Caco-2 (cell line): ENCODE measurements around the gene AMTN. TPM values are rescaled to one million over a fixed set of nuclear protein-coding genes. Genes with fewer than 3 reads are reported as not detected.

Experiments used
- Bru-seq: library from RNA; stranded (reverse); fragments of 400-500 nt; gene quantifications from one replicate; lab custom pipeline; 2021; lab: Mats Ljungman, UMichigan
- BruChase-seq, 2 experiments: library from RNA; stranded (reverse); fragments of 400-500 nt; gene quantifications; one replicate each; lab custom pipeline; 2021; lab: Mats Ljungman, UMichigan
- BruUV-seq: library from RNA; stranded (reverse); fragments of 400-500 nt; replicated peaks from 2 replicates; lab custom pipeline; 2021; lab: Mats Ljungman, UMichigan
- CTCF ChIA-PET: fragments of 300-600 bp; sonication (Branson Sonifier 250); formaldehyde crosslinking; loops from one replicate; lab custom pipeline; 2022; ENCODE audit warnings: antibody characterized with exemption; lab: Charles Lee
- POLR2A ChIA-PET: fragments of 300-600 bp; sonication (Branson Sonifier 250); formaldehyde crosslinking; loops from one replicate; lab custom pipeline; 2022; ENCODE audit warnings: antibody characterized with exemption; lab: Charles Lee
- DNase-seq, 2 experiments: peaks; one replicate each; pipeline versions ENCODE4 v3.0.0 to v3.0.0-alpha.2; 2020 to 2022
- H3K27me3 ChIP-seq: replicated peaks from 2 replicates; pipeline ENCODE4 v1.6.0; 2011; ENCODE audit warnings: low read length; ENCODE audit not compliant: control insufficient read depth, insufficient read depth
- H3K36me3 ChIP-seq: 2 replicates; pipeline ENCODE4 v1.5.1; 2011; ENCODE audit warnings: low read length; ENCODE audit not compliant: control insufficient read depth, insufficient read depth
- H3K4me1 ChIP-seq: fragments of 250-450 bp; sonication (Bioruptor Pico); 2 replicates; pipeline ENCODE4 v1.5.1; 2020; ENCODE audit warnings: mild to moderate bottlenecking
- H3K4me3 ChIP-seq: 2 replicates; pipeline ENCODE4 v1.5.1; 2011; ENCODE audit warnings: low read depth, mild to moderate bottlenecking, control low read depth, low read length
- H3K9me3 ChIP-seq: fragments of 250-450 bp; sonication (Bioruptor Pico); 2 replicates; pipeline ENCODE4 v1.5.1; 2020; ENCODE audit warnings: mild to moderate bottlenecking, moderate library complexity
- H3K27ac Mint-ChIP-seq: one replicate; pipeline ENCODE4 v1.8.0; 2022; ENCODE audit warnings: mixed read lengths; ENCODE audit not compliant: unreplicated experiment
- H3K27me3 Mint-ChIP-seq: one replicate; pipeline ENCODE4 v1.8.0; 2022; ENCODE audit warnings: mixed read lengths; ENCODE audit not compliant: insufficient read depth, unreplicated experiment
- H3K36me3 Mint-ChIP-seq: one replicate; pipeline ENCODE4 v1.8.0; 2022; ENCODE audit warnings: mild to moderate bottlenecking, mixed read lengths; ENCODE audit not compliant: insufficient read depth, unreplicated experiment
- H3K4me1 Mint-ChIP-seq: one replicate; pipeline ENCODE4 v1.8.0; 2022; ENCODE audit warnings: low read depth, mixed read lengths; ENCODE audit not compliant: unreplicated experiment
- H3K4me3 Mint-ChIP-seq: one replicate; pipeline ENCODE4 v1.8.0; 2022; ENCODE audit warnings: mild to moderate bottlenecking, moderate library complexity, mixed read lengths; ENCODE audit not compliant: unreplicated experiment
- H3K9me3 Mint-ChIP-seq: one replicate; pipeline ENCODE4 v1.8.0; 2022; ENCODE audit warnings: mixed read lengths; ENCODE audit not compliant: unreplicated experiment
- intact Hi-C: fragments of 100-400 bp; cut with micrococcal nuclease; formaldehyde crosslinking; loops from one replicate; pipeline ENCODE4 v1.10.0; 2022; ENCODE audit not compliant: unreplicated experiment
- long read RNA-seq: library from polyadenylated mRNA; stranded (forward); transcript quantifications from one replicate; pipeline ENCODE4 v2.0.0, GENCODE V29; 2022
- total RNA-seq: library from RNA; stranded (reverse); gene quantifications from 2 replicates; pipeline ENCODE4 v1.2.3, GENCODE V29; 2022
- TF ChIP-seq, protein P1 (sequence below), 2 experiments: fragments of 200-600 bp in 1 of 2; IDR thresholded peaks; 1 replicate in 1 of 2; 2 replicates in 1 of 2; pipeline versions ENCODE4 v1.5.1 to v1.8.0; 2011 to 2022; ENCODE audit warnings: antibody characterized with exemption in 1 of 2, control low read depth in 1 of 2, inconsistent platforms in 1 of 2, low read depth in 1 of 2, low read length in 1 of 2, mild to moderate bottlenecking in 1 of 2, moderate library complexity in 1 of 2; ENCODE audit not compliant: insufficient read depth in 1 of 2, severe bottlenecking in 1 of 2, unreplicated experiment in 1 of 2

AMTN gene
- total RNA-seq (not detected in 2 replicates), Bru-seq, nascent RNA (not detected), BruChase-seq, experiment 1, labeled RNA remaining after a 2-hour chase (not detected), BruChase-seq, experiment 2, labeled RNA remaining after a 6-hour chase (not detected)
- long read RNA-seq, result 0 reads

DNA sequence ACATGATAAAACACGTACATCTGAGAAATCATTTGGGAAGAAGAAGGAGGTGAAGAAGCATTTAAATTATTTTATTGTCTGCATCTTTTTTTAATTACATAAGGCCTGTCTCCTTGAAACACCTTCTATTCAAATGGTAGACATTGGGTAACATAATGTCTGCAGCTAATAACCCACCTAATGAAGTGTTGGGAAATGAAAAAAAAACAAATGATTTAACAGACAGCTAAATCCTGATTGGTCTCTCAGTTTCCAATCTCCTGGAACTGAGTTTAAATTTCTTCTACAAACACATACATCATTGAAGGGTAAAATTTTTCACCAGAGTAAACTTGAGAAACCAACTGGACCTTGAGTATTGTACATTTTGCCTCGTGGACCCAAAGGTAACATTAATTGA, at the start of gene AMTN:
Gene AMTN, plus strand, starts transcription at position 301 of the 400 bp plus-strand sequence. CDS start 209 bp downstream, outside the sequence.
- DNase-seq, result no peak
- Mint-ChIP-seq H3K36me3 (no peaks in the 10 kb centered on the region), H3K9me3 (no peaks in the 10 kb centered on the region), H3K4me1 (no peaks in the 10 kb centered on the region), H3K27me3 (peaks cover 8% of the 10 kb centered on the region), H3K27ac (no peak within 1 kb of the TSS), H3K4me3 (no peak within 1 kb of the TSS)
- TF ChIP-seq, protein P1, sequence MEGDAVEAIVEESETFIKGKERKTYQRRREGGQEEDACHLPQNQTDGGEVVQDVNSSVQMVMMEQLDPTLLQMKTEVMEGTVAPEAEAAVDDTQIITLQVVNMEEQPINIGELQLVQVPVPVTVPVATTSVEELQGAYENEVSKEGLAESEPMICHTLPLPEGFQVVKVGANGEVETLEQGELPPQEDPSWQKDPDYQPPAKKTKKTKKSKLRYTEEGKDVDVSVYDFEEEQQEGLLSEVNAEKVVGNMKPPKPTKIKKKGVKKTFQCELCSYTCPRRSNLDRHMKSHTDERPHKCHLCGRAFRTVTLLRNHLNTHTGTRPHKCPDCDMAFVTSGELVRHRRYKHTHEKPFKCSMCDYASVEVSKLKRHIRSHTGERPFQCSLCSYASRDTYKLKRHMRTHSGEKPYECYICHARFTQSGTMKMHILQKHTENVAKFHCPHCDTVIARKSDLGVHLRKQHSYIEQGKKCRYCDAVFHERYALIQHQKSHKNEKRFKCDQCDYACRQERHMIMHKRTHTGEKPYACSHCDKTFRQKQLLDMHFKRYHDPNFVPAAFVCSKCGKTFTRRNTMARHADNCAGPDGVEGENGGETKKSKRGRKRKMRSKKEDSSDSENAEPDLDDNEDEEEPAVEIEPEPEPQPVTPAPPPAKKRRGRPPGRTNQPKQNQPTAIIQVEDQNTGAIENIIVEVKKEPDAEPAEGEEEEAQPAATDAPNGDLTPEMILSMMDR (IDR thresholded peaks at IDR 0.05; ENCODE audit: insufficient read depth in 1 of 2, low read depth in 1 of 2, low read length in 1 of 2, severe bottlenecking in 1 of 2, unreplicated experiment in 1 of 2), result no peak
- H3K36me3 ChIP-seq, result no peaks in the 10 kb centered on the region
- intact Hi-C loops, result no loop called here
- no peaks in the 10 kb centered on the region for H3K9me3 ChIP-seq
- ChIA-PET POLR2A (no interaction called here), CTCF (no interaction called here)
- H3K4me1 ChIP-seq, result no peaks in the 10 kb centered on the region
- no peaks in the 10 kb centered on the region for H3K27me3 ChIP-seq
- no peak within 1 kb of the TSS for H3K4me3 ChIP-seq
- no TSS peak for BruUV-seq

- H3K4me1 Mint-ChIP-seq, result no peaks in the 10 kb centered on the region
- TF ChIP-seq, protein P1 (IDR thresholded peaks at IDR 0.05; ENCODE audit: insufficient read depth in 1 of 2, low read depth in 1 of 2, low read length in 1 of 2, severe bottlenecking in 1 of 2, unreplicated experiment in 1 of 2), result no peak
- peaks cover 4% of the 10 kb centered on the region for H3K9me3 Mint-ChIP-seq
- intact Hi-C loops, result no loop called here
- POLR2A ChIA-PET, result no interaction called here
- Histone ChIP-seq H3K9me3 (no peaks in the 10 kb centered on the region), H3K27me3 (no peaks in the 10 kb centered on the region), H3K4me1 (no peaks in the 10 kb centered on the region), H3K36me3 (no peaks in the 10 kb centered on the region), H3K4me3 (no peak within 1 kb of the TSS)
- H3K27ac Mint-ChIP-seq, result no peak within 1 kb of the TSS
- peaks cover 2% of the 10 kb centered on the region for H3K27me3 Mint-ChIP-seq
- no TSS peak for BruUV-seq
- no peak within 1 kb of the TSS for H3K4me3 Mint-ChIP-seq
- no peaks in the 10 kb centered on the region for H3K36me3 Mint-ChIP-seq
- no peak for DNase-seq
- CTCF ChIA-PET, result no interaction called here
These were observed 46.5 kb upstream of the AMTN start, which contains the start of gene MUC7 for GRCh38 chr4:70471897-70472296. MUC7 (plus strand) TSS chr4:70472197; CDS start chr4:70474022, 1,825 bp downstream.

- CTCF ChIA-PET, result no interaction called here
- Mint-ChIP-seq H3K36me3 (no peaks in the 10 kb centered on the region), H3K9me3 (no peaks in the 10 kb centered on the region), H3K4me1 (no peaks in the 10 kb centered on the region), H3K27me3 (no peaks in the 10 kb centered on the region), H3K4me3 (no peak overlapping the region), H3K27ac (no peak overlapping the region)
- DNase-seq, result no peak
- Histone ChIP-seq H3K9me3 (no peaks in the 10 kb centered on the region), H3K4me3 (no peak overlapping the region), H3K27me3 (no peaks in the 10 kb centered on the region), H3K4me1 (no peaks in the 10 kb centered on the region), H3K36me3 (no peaks in the 10 kb centered on the region)
- TF ChIP-seq, protein P1 (IDR thresholded peaks at IDR 0.05; ENCODE audit: insufficient read depth in 1 of 2, low read depth in 1 of 2, low read length in 1 of 2, severe bottlenecking in 1 of 2, unreplicated experiment in 1 of 2), result no peak
- intact Hi-C loops, result no loop called here
- POLR2A ChIA-PET, result no interaction called here
- no TSS peak for BruUV-seq
These were observed 44.7 kb upstream of the AMTN start for GRCh38 chr4:70473679-70474078.
